Measurements from ENCODE around the gene SSU72.

GRCh38 chr1:1614204-1614953 is 39.7 kb upstream of the SSU72 start:
- TF ChIP-seq EP300 (IDR thresholded peaks at IDR 0.05) (no peak), CTCF (IDR thresholded peaks at IDR 0.05) (no peak)

All from tibial nerve (tissue), 4 donors.